ENCODE measurements around the gene SULT4A1.

SULT4A1 gene

DNA sequence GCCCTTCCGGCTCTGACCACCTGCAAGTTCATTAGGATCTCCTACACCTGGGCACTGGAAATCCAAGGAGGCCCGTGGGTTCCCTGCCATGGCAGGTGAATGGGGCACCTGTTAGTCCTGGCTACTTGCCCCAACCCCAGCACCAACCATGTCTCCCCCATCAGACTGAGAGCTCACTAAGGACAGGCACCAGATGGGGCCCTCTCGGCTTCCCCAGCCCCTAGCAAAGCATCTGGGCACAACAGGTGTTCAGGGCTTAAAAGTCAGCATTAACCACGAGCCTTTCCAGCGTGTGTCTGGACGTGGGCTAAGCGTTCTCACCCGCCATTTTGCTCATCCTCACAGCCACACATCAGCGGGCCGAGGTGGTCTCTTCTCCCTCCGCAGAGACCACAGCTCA lies 2.2 kb downstream of the SULT4A1 start:
- no peak for DNase-seq

DNA sequence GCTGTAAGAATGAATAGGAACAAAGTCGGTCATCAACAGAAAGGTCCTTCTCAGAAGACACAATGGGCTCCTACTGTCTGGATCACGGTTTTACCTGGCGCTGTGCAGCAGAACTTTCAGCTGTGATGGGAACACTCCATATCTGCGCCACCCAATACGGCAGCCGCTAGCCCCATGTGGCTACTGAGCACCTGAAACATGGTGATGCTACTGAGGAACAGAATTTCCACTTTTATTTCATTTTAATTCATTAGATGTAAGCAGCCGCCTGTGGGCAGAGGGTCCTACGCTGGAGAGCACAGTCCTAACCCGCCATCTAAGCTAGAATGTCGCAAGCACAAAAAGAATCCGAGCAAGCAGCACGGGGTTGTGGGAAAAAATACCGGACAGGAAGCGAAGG lies 2.7 kb downstream of the SULT4A1 start:
- no peak for DNase-seq

DNA sequence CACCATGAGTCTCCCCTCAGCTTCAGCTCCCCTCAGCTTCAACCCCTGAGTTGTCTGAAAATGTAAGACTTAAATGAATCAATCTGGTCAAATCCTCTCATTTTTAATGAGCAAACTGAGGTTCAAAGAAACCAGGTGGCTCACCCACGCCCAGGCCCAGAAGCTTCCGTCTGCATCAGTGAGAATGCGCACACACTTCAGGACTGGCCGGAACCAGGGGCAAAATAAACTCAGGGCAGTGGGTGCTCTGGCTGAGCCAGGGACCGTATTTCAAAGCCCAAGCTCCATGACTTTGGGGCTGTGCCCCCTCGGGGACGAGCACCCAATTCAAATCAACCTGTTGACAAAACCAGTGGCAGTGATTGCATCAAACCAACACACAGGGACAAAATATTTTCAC lies 3.1 kb downstream of the SULT4A1 start:
- no peak for DNase-seq

DNA sequence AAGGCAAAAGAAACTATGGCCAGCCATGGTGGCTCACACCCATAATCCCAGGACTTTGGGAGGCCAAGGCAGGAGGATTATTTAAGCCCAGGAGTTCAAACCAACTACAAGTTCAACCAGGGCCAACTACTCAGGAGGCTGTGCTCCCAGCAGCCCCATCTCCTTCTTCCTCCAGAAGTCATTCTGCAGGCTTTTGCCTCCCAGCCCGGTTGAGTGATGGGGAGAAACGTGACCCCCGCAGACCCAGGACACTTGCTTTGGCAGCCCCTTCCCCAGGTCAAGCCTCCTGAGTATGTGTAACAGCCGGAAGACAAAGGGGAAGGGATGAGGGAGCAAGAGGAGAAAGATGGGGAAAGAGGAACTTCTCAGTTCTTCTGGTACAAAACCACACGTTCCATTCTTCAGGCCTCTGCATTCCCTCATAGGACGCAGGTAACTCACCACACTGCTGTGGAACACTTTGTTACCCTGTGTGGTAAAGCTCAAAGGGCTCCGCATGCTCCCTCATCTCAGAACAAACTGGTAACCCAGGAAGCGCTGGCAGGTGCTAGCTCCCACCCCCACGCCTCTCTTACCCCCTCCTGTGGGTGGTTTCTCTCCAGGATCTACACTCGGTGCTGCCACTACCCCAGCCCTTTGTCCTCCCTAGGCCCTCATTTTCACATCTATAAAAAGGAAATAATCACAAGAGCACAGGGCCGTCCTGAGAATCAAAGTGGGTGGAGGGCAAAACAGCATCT lies 4.0 kb downstream of the SULT4A1 start:
- DNase-seq, result no peak

DNA sequence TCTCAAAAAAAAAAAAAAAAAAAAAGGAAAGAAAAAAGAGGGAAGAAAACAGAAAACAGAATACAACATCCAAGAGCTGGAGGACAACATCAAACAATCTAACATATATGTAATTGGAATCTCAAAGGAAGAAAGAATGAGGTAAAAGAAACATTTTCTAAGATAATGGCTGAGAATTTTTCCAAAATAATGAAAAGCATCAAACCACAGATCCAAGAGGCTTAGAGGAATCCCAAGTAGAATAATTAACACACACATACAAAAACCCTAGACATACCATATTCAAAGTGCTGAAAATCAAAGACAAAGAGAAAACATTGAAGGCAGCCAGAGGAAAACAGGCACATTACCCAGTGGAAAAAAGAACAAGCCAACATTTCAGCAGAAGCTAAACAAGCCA lies 4.9 kb downstream of the SULT4A1 start:
- no peak for DNase-seq

DNA sequence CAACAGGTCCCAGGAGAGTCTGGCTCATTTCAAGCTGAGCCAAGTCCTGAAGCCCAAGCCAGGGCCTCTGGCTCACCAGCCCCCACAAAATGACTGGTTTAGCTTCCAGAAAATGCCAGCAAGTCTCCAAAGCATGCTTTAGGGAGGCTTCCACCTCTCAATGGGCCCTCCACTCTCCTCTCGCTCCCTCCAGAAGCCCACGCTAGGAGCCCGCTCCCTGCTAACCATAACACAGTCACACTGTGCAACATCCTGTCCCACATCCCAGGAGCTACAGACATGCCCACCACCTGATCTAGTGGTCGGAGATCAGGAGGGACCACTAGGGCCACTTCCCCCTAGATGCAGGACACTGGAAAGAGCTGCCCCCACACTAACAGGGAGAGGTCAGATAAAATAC lies 6.9 kb downstream of the SULT4A1 start:
- DNase-seq, result no peak

DNA sequence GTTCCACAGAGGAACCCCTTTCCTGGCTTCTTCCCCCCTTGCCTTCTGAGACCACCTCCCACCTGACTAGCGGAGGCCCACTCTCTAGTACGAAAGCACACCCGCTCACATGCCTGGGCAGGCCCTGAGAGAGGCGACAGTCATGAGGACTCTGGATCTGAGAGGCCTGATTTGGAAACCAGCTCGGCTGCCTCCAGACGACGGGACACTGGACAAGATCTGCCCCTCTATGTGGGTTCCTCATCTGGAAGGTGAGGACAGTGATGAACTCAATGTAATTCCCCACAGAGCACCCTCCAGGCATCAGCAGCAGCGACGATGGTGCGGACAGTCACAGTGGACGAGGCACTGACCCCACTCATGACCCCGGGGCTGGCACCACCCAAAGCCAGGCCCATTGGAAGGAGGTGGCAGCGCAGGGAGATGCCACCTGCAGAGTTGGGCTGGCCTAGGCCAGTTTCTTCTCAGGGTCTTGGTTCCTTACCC lies 7.5 kb downstream of the SULT4A1 start:
- DNase-seq, result no peak

DNA sequence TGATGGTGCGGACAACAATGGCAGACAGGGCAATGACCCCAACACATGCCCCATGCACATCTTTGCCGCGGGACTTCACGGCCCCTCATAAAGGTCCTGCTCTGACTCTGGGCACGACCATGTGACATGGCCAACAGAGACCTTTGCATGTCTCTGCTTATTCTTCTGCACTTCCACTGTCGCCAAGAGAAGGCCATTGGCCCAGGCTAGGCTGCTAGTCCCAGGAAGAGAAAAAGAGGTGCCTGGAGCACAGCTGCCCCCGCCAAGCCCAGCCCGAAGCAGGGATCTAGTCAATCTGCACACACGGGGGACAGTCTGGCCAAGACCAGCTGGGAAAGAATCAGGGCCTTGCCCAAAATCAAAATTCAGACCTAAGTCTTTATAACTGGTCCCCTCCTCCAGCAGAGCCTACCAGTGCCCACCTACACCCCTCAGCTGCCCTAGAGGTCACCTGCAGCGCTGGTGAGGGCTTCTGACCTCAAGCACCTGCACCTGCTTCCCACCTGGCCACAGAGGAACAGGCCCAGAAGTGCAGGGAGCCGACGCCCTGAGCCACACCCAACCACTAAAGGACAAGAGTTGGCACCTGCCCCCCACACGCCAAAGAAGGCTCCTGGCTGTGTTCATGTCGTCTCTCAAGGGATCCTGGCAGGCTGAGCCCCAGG lies 8.1 kb downstream of the SULT4A1 start:
- no peak for DNase-seq

DNA sequence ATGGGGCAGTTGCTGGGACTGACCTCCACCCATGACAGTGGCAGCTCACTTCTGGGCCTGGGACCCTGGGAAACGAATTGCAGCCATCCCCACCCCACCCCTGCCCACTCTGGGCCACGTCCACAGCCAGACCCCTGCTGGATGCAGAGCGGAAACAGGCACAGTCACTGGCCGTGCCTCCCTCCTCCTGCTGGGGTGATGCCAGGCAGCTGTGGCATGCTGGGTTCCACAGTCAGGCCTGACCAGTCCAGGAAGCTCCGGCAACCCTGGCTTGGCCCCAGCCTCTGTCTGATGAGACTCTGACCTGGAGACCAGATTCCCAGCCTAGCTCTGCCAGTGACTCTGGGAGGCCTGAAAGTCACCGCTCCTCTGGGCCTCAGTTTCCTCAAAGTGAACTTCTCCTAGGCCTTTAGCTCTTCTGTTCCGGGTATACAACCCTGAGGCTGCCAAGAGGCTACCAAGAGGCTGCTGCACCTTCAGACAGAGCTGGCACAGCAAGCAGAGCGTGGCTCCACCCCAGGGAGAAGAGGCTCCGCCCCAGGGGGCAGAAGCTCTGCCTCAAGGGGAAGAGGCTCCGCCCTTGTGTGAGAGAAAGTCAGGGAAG lies 8.9 kb downstream of the SULT4A1 start:
- DNase-seq, result no peak

DNA sequence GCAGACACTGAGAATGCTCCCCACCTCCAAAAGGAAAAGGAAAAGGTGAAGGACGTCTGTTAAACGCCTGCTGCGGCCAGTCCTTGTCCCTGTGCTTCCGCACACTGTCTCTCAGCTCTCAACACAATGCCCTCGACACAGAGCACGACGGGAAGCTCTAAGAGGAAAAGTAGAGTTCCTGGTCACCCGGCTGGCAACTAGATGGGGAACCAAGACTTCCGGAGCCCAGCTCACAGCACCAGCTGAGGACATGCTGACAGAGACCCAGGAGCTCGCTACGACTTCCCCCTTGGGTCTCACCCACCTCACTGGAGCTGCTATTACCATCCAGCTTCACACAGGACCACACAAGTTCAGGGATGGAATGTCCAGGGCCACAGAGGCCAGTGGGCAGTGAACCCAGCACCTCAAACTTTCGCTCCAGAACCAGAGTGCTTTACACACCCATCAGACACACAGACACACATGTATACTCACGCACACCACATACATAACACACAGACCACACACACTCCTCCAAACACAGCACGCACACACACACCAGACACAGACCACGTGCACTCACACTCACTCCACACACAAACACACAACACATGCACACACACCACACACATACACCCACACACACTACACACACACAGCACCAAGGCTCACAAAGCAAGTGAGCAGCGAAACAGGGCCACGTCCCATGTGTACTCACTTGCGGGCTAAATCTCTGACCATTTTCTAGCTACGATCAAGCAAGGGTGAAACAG lies 9.6 kb downstream of the SULT4A1 start:
- no peak for DNase-seq

DNA sequence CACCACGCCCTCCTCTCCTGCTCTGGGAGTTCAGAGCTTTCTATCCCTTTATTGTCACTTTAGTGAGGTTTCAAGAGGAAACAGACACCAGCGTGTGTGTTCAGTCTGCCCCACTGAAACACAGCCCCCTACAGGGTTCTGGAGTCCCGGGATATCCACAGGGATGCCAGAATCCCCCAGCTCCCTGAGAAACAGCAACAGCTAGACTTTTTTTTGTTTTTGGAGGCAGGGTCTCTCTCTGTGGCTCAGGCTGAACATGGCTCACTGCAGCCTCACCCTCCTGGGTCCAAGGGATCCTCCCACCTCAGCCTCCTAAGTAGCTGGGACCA lies 10.4 kb downstream of the SULT4A1 start:
- DNase-seq, result no peak

DNA sequence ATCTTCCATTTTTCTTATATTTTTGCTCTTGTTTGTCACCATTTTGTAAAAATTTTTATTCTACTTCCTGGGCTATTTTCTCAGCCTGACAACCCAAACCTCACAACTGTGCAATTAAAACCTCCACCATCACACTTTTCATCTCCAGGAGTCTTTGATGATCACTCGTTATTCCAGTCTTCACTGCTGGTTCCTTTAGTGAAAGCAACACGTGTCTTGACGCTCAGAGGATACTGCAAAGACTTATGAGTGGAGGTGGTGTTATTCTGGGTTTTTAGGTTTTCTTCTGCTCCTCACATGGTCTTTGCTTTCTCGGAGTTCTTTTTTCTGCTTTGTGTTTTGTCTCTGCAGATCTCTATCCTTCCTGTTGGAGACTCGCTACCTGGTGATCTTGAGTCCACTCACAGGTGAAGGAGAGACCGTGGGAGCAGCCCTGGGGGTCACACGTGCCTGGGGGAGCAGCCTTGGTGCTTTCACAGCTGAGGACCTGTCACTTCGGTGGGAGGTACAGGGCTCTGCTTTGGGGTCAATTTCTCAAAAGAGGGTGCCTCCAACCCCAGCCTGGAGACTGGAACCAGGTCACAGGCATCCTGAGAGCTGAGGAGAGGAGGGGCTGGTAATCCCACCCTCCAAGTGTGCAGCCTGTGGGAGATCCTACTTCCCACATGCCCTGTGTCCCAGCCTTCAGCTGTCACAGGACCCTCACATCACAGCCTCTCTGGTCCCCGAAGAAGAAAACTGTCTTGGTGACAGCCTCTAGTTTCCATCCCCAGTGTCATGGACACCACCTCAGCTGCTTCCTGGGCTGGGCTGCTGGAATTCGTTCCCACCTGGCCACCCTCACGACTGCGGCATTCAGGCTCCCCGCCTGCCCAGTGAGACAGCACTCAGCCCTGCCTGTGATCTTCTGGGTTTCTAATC lies 11.0 kb downstream of the SULT4A1 start:
- no peak for DNase-seq

DNA sequence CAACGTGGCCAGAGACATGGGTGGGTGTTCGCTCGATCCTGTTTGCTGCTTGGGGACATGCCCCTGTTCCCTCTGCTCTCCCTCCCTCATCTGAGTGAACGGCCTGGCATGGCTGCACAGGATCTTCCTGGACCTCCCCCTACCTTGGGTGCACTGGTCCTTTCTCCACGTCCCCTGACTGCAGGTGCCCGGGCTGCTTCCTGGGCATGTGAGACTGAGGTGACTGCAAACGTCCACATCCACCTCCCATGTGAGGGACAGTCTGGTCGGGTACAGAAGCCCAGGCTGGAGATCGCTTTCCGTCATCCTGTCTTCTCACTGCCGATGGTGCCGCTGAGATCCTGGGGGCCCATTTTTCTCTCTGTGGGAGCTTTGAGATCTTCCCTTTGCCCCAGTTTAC lies 11.8 kb downstream of the SULT4A1 start:
- DNase-seq, result no peak

DNA sequence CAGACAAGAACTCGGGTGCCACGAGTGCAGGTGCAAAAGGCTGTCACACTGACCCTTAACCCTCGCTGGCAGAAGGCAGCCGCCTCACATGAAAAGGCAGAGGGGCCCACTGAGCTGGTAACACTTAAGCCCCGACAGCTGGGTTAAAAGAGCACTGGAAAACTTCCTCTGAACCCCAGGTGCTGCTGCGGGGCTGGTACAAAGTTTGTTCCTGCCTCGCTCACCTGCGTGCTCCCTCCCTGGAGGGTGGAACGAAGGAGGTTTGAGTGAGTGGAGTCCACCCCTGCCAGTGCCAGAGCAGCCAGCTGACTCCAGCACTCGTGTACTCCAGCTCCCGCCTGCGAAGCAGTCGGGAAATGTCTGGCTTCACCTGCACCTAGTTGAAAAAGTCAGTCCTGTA lies 12.6 kb downstream of the SULT4A1 start:
- DNase-seq, result no peak

DNA sequence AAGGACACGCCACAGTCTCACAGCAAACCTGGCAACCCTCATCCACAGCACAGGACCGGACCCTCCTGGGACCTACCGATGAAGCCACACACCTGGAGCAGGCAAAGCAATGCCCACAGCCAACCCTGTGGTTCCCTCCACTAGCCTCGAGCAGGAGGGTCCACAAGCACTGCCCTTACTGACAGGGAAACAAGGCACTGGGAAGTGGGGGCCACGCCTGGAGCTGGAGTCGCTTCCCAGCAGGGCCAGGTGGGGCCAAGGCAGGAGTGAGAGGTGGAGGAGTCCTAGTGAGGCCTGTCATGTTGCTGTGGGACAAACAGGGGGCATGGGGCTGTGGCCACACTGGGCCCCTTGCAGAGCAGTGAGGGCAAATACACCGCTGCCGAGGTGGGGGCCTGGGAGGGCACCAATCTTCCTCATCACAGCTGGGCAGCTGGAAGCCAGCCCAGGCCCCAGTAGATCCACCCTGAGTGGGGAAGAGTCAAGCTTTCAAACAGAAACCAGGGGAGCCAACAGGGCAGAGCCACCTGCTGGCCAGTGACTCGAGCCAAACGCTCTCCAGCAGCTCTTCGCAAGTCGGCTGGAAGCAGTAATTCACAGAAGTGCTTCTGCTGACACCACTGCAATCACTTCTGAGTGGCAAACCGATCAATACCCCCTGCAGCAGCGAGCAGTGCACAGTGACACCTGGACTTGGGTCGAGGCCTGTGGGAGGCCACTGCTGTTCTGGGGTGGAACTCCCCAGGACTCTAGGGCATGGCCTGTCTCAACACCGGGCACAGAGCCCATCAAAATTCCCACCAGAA lies 13.7 kb downstream of the SULT4A1 start:
- peak in 1 of 2 experiments; percentile 4 for DNase-seq

DNA sequence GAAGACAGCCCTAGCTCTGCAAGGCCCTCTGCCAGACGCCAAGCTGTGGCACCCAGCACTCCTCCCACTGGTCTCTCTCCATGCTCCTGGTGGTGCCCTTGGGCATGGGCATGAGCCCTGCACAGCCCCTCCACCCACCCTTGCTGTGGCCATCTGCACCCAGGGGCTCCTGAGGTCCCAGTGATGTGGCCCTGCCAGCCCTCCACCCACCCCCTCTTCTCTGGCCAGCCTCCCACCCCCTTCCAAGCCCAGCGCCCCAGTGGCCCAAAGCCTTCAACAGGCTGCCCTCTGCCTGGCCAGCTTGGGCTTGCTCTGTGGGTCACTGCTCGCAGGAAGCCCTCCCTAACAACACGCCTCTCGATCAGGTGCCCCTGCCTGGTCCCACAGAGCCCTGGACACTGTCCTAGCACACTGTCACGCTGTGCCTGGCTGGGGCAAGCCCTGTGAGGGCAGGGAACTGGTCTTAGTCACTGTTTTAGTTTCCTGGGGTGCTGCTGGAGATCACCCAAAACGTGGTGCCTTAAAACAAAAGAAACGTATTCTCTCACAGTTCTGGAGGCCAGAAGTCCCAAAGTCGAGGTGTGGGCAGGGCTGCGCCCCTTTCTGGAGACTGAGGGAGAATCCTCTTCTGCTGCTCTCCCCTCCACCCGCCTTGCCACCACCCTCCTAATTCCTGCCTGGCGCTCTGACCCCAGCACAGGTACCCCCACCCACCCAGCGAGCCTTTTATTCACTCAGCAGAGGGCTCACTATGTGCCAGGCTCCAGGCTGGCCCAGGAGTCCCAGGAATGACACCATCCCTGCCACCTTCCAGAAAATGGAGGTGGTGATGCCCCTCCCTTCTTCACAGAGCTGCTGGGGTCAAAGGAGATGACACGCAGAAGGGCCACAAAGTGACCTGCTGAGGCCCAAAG lies 14.7 kb downstream of the SULT4A1 start:
- DNase-seq, result no peak

DNA sequence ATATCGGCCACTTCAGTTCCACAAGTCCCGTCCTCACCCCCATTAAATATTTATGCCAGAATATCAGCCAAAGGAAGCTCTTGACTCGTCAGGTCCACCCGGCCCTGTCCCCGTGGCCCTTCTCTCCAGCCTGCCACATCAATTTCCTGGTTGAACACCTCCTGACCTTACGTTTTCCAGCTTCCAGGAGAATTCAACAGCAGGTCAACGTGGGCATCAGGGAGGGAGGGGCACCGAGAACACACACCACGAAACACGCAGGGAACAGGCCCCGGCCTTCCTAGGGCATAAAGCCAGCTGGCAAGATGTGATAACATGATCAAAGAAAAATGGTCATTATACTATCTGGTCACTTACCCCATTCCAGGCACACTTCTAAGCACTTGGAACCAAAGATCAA lies 15.3 kb downstream of the SULT4A1 start:
- no peak for DNase-seq

DNA sequence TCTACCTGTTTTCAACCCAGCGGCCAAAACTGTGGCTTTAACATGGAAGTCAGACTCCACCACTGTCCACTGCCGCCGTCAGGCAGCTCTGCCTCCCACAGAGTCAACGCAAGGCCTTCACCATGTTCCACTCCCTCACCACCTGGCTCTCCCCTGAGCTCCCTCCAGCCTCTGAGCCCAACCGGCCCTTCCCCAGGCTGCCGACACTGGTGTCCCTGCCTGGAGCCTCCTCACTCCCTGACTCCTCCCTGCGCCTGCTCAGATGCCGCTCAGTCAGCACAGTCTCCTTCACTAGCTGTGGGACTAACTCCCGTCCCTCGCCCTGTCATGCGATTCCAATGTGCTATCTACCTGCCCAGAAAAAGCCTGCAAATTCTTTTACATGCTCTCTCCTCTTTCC lies 16.3 kb downstream of the SULT4A1 start:
- DNase-seq, result no peak

DNA sequence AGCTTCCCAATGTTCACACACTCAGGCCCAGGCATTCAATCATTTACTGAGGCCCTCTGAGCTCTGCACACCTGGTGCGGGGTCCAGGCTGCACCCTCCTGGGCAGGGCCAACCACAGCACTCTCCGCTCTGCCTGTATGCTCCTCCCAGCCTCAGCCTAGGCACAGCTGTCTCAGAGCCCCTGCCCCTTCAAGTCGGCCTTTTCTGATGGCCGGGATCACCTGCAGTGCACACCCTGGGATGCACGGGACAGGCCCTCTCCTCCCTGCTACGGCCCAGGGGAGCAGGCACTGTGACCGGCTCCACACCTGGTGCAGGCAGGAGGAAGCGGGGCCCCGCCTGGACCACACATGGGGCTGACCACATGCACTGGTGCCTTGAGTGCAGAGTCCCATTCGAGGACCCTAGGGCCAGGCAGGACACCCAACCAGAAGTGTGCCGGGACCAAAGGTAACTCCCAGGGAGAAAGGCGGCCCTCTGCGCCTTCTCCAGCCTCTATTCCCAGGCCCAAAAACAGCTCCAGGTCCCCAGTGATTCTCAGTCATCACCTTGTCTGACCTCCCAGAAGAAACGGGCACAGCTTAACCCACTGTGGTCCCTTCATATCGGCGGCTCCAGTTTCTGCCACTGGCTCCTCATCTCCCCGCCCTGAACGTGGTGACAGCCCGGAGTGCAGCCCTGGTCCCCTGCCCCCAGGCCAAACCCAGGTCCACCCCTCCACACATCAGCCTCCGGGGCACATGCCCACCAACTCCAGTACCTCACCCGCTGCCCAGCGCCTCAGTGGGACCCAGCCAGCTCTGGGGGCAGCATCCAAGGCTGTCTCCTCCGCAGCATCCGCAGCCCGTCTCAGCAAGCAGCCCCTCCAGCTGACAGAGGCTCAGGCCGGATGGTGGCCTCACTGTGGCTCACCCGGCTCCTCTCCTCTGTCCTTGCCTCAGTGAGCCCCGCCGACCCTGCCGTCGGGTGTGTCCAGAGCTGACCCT lies 17.5 kb downstream of the SULT4A1 start:
- no peak for DNase-seq

Measured in NCI-H526 (cell line).